ENCODE data around the gene NUDT4B.
"Not testable (repeated sequence)": the region's sequence is repeated elsewhere in the genome, so short reads cannot be mapped to it uniquely, and the experiment has no call there.

NUDT4B gene

GRCh38 chr1:148738667-148739066 lies 9.9 kb upstream of the NUDT4B start:
- not testable (repeated sequence) for DNase-seq (ENCODE audit: low spot score)

- not testable (repeated sequence) for DNase-seq (ENCODE audit: low spot score)
Observed at GRCh38 chr1:148743200-148743599, 5.4 kb upstream of the NUDT4B start.

- not testable (repeated sequence) for DNase-seq (ENCODE audit: low spot score)
Observed at GRCh38 chr1:148743726-148744720, 4.6 kb upstream of the NUDT4B start.

- DNase-seq (ENCODE audit: low spot score) = not testable (repeated sequence)
Observed at GRCh38 chr1:148749335-148749681, 734 bp downstream of the NUDT4B start.

- DNase-seq (ENCODE audit: low spot score) = not testable (repeated sequence)
Observed at GRCh38 chr1:148756231-148756630, 7.7 kb downstream of the NUDT4B start.

- DNase-seq (ENCODE audit: low spot score) = not testable (repeated sequence)
Observed at GRCh38 chr1:148757446-148757845, 8.9 kb downstream of the NUDT4B start.

- not testable (repeated sequence) for DNase-seq (ENCODE audit: low spot score)
Observed at GRCh38 chr1:148758412-148758811, 9.8 kb downstream of the NUDT4B start.

- DNase-seq (ENCODE audit: low spot score) = not testable (repeated sequence)
Observed at GRCh38 chr1:148758925-148759324, 10.4 kb downstream of the NUDT4B start.

- DNase-seq (ENCODE audit: low spot score) = not testable (repeated sequence)
Observed at GRCh38 chr1:148759749-148760148, 11.2 kb downstream of the NUDT4B start.

- not testable (repeated sequence) for DNase-seq (ENCODE audit: low spot score)
Observed at GRCh38 chr1:148760206-148760605, 11.6 kb downstream of the NUDT4B start.

GRCh38 chr1:148761360-148761759 lies 12.8 kb downstream of the NUDT4B start:
- DNase-seq (ENCODE audit: low spot score) = not testable (repeated sequence)

GRCh38 chr1:148765238-148766019 lies 16.9 kb downstream of the NUDT4B start:
- not testable (repeated sequence) for DNase-seq (ENCODE audit: low spot score)

GRCh38 chr1:148768541-148768940 lies 20.0 kb downstream of the NUDT4B start:
- DNase-seq (ENCODE audit: low spot score) = not testable (repeated sequence)

GRCh38 chr1:148769495-148769894 lies 20.9 kb downstream of the NUDT4B start:
- not testable (repeated sequence) for DNase-seq (ENCODE audit: low spot score)

GRCh38 chr1:148773690-148774089 lies 25.1 kb downstream of the NUDT4B start:
- not testable (repeated sequence) for DNase-seq (ENCODE audit: low spot score)

GRCh38 chr1:148774102-148774501 lies 25.5 kb downstream of the NUDT4B start:
- DNase-seq (ENCODE audit: low spot score) = not testable (repeated sequence)

GRCh38 chr1:148775263-148775662 lies 26.7 kb downstream of the NUDT4B start:
- not testable (repeated sequence) for DNase-seq (ENCODE audit: low spot score)

- DNase-seq (ENCODE audit: low spot score) = not testable (repeated sequence)
Observed at GRCh38 chr1:148777649-148778048, 29.1 kb downstream of the NUDT4B start.

- DNase-seq (ENCODE audit: low spot score) = not testable (repeated sequence)
Observed at GRCh38 chr1:148780404-148780803, 31.8 kb downstream of the NUDT4B start.

GRCh38 chr1:148791543-148792099 lies 43.0 kb downstream of the NUDT4B start:
- DNase-seq (ENCODE audit: low spot score) = not testable (repeated sequence)

GRCh38 chr1:148793762-148794332 lies 45.3 kb downstream of the NUDT4B start:
- not testable (repeated sequence) for DNase-seq (ENCODE audit: low spot score)
